Suprapubic skin (tissue), 4 donors: Measurements from ENCODE around the gene RBM19. TPM values are rescaled to one million over a fixed set of nuclear protein-coding genes. Genes with fewer than 3 reads are reported as not detected.

Experiments used
- DNase-seq, 2 donors: peaks; one replicate each; pipeline ENCODE4 v3.0.0-alpha.2; 2019; ENCODE audit warnings: low spot score in 2 of 2
- H3K27ac ChIP-seq: fragments of 200-600 bp; sonication (generic); one replicate; pipeline ENCODE4 v1.5.1; 2019
- H3K27me3 ChIP-seq: fragments of 200-600 bp; sonication (generic); one replicate; pipeline ENCODE4 v1.5.1; 2019
- H3K36me3 ChIP-seq: fragments of 200-600 bp; sonication (generic); one replicate; pipeline ENCODE4 v1.5.1; 2019
- H3K4me1 ChIP-seq: fragments of 200-600 bp; sonication (generic); one replicate; pipeline ENCODE4 v1.5.1; 2019
- H3K4me3 ChIP-seq: fragments of 200-600 bp; sonication (generic); one replicate; pipeline ENCODE4 v1.5.1; 2019; ENCODE audit warnings: mild to moderate bottlenecking
- H3K9me3 ChIP-seq: fragments of 200-600 bp; sonication (generic); one replicate; pipeline ENCODE4 v1.5.1; 2019
- EP300 ChIP-seq: sonication (generic); formaldehyde crosslinking; IDR thresholded peaks from one replicate; pipeline ENCODE4 v1.6.1; 2017; ENCODE audit warnings: antibody characterized with exemption
- POLR2A ChIP-seq, 2 donors: fragments of 450-650 bp; IDR thresholded peaks; one replicate each; pipeline ENCODE4 v1.6.1; 2017; ENCODE audit warnings: antibody characterized with exemption in 2 of 2, mild to moderate bottlenecking in 2 of 2, moderate library complexity in 2 of 2
- POLR2AphosphoS5 ChIP-seq, 3 donors: sonication (generic); formaldehyde crosslinking; IDR thresholded peaks; one replicate each; pipeline ENCODE4 v1.6.1; 2017; ENCODE audit warnings: antibody characterized with exemption in 3 of 3
- WGBS: methylation state at CpG from one replicate; pipeline ENCODE4 v1.1.5; 2018; 5-methylcytosine and 5-hydroxymethylcytosine counted together
- total RNA-seq, 4 donors: library from RNA; depleted of rRNA; stranded (reverse); fragments of >200 nt; gene quantifications; one replicate each; pipeline ENCODE4 v1.1.0, GENCODE V29; 2016
- TF ChIP-seq, protein P1 (sequence below), 2 donors: fragments of 200-600 bp in 1 of 2; fragments of 450-650 bp in 1 of 2; sonication (generic) in 1 of 2; IDR thresholded peaks; one replicate each; pipeline ENCODE4 v1.5.1; 2016 to 2019; ENCODE audit warnings: antibody characterized with exemption in 2 of 2, mild to moderate bottlenecking in 1 of 2, moderate library complexity in 1 of 2

The RBM19 gene
- total RNA-seq, 4 donors from 2014 or later = 26.8 to 51.4 (median 28.2) TPM

DNA sequence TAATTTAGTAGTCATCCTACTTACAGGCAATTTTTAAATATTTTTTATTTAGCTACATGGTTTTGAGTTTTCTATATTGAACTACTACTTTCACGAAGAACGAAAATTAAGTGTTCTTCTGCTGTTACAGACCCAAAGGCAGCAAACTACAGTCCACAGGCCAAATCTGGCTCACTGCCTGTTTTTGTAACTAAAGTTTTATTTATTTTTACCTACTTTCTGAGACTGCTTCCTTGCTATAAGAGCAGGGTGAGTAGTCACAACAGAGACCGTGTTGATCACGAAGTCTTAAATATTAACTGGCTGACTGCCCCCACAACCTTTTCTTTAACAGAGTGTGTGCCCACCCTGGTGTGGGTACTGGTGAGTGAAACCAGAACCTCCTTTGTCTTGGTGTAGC, 11.6 kb downstream of the RBM19 start:
- WGBS = over 99% methylated on average over 4 of the region's 4 CpGs
- DNase-seq = no peak
- Histone ChIP-seq H3K36me3 (peaks cover 100% of the 10 kb centered on the region), H3K9me3 (no peaks in the 10 kb centered on the region), H3K4me1 (no peaks in the 10 kb centered on the region), H3K27ac (no peak overlapping the region), H3K27me3 (no peaks in the 10 kb centered on the region), H3K4me3 (no peak overlapping the region)
- TF ChIP-seq POLR2AphosphoS5 (IDR thresholded peaks at IDR 0.05) (no peak), EP300 (no peak), POLR2A (IDR thresholded peaks at IDR 0.05) (no peak)
- TF ChIP-seq, protein P1, sequence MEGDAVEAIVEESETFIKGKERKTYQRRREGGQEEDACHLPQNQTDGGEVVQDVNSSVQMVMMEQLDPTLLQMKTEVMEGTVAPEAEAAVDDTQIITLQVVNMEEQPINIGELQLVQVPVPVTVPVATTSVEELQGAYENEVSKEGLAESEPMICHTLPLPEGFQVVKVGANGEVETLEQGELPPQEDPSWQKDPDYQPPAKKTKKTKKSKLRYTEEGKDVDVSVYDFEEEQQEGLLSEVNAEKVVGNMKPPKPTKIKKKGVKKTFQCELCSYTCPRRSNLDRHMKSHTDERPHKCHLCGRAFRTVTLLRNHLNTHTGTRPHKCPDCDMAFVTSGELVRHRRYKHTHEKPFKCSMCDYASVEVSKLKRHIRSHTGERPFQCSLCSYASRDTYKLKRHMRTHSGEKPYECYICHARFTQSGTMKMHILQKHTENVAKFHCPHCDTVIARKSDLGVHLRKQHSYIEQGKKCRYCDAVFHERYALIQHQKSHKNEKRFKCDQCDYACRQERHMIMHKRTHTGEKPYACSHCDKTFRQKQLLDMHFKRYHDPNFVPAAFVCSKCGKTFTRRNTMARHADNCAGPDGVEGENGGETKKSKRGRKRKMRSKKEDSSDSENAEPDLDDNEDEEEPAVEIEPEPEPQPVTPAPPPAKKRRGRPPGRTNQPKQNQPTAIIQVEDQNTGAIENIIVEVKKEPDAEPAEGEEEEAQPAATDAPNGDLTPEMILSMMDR (IDR thresholded peaks at IDR 0.05) = no peak

DNA sequence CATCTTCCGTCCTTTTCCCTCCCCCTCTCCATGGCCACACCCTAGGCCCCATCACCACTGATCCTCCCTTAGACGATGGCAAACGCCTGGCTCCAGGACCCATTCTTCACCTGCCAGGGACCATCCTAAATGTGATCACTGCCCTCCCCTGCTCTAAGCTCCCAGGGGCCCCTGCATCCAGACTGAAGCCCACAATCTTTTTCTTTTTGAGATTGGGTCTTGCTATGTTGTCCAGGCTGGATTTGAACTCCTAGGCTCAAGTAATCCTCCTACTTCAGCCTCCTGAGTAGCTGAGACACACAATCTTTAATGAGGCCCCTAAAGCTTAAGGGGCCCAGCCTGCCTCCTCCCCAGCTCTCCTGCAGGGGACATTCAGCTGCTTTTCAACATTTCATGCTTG, 15.3 kb downstream of the RBM19 start:
- H3K4me1 ChIP-seq = no peaks in the 10 kb centered on the region
- peaks cover 100% of the 10 kb centered on the region for H3K36me3 ChIP-seq
- no peak for DNase-seq
- WGBS = 80% methylated on average over 3 of the region's 3 CpGs
- no peak overlapping the region for H3K4me3 ChIP-seq
- H3K27ac ChIP-seq = no peak overlapping the region
- no peaks in the 10 kb centered on the region for H3K27me3 ChIP-seq
- TF ChIP-seq POLR2A (IDR thresholded peaks at IDR 0.05) = no peak
- TF ChIP-seq POLR2AphosphoS5 (IDR thresholded peaks at IDR 0.05) = no peak
- TF ChIP-seq, protein P1 (IDR thresholded peaks at IDR 0.05) = no peak
- no peak for TF ChIP-seq EP300
- H3K9me3 ChIP-seq = no peaks in the 10 kb centered on the region

DNA sequence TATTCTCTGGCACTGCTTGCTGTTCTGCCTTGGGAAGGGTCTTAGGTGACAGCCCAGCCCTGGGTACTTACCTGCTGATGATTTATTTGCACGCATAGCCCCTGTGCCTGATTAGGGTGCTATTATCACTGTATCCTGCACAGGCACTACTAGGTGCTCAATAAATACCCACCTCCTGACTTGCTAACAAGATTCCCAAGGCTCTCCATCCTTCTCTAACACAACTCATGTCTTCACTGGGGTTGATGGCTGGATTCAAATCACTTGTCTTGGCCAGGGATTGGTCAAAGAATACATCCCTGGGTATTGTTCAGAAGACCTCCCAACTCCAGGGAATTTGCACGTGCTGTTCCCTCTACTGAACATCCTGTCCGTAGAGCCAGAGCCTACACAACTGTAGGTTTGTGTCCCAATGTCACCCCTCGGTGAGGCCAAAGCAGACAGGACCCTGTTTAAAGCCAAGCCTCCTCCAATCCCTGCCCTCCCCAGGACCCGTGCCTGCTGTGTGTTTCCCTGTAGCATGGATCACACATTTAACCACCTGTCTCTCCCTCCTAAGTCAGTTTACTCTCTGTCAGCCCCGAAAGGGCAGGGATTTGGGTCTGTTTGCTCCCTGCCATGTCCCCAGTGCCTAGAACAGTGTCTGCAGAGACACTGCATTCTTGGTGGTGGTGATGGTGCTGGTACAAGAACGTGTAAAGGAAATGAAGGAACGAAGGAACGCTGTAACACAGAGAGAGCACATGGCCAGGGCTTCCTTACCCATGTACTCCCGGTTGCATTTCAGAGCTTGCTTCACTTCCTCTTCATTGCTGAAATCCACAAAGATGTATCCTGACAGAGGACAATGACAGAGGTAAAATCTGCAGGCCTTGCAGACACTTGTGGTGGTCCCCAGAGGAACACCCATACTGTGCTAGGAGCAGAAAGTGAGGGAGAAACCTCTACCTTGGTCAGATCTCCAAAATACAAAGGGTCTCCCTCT, 16.5 kb downstream of the RBM19 start:
- WGBS = 97% methylated on average over 10 of the region's 10 CpGs
- Histone ChIP-seq H3K9me3 (no peaks in the 10 kb centered on the region), H3K4me1 (no peaks in the 10 kb centered on the region), H3K36me3 (peaks cover 100% of the 10 kb centered on the region), H3K27me3 (no peaks in the 10 kb centered on the region), H3K27ac (no peak overlapping the region), H3K4me3 (no peak overlapping the region)
- TF ChIP-seq POLR2AphosphoS5 (IDR thresholded peaks at IDR 0.05) = no peak
- no peak for TF ChIP-seq EP300
- TF ChIP-seq, protein P1 (IDR thresholded peaks at IDR 0.05) = no peak
- TF ChIP-seq POLR2A (IDR thresholded peaks at IDR 0.05) = no peak
- no peak for DNase-seq

DNA sequence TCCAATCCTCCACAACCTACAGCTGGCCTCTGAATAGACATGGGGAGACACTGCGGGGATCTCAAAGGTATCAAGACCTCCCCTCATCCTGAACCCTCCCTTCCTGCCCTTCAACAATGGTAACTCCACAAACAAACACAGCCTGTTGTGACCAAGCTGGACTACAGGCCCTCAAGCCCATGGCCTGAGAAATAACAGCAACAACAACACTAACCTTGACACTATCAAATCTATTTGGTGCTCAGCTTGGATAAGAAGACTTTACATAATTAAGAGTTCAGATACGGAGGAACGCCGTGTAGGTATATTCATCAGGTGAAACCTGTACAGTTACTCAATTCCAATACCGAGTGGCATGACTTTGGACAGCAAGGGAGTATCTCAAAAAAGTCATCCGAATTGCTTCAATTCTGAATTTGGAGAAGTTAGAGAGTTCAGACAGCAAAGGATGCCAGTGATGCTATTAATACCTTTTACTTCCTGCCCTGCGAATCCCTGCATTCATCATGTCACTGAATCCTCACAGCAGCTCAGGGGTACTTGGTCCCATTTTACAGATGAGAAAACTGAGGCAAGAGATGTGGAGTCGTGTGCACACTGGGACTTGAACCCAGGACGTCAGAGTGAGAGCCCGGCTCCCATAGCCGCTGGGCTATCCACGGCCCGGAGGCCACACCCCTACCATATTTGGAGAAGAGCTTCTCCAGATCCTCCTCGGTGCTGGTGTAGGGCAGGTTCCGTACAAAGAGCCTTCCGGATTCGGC, 17.8 kb downstream of the RBM19 start:
- Histone ChIP-seq H3K36me3 (peaks cover 100% of the 10 kb centered on the region), H3K4me1 (no peaks in the 10 kb centered on the region), H3K9me3 (no peaks in the 10 kb centered on the region), H3K27ac (no peak overlapping the region), H3K4me3 (no peak overlapping the region), H3K27me3 (no peaks in the 10 kb centered on the region)
- DNase-seq = no peak
- no peak for TF ChIP-seq POLR2AphosphoS5 (IDR thresholded peaks at IDR 0.05)
- no peak for TF ChIP-seq EP300
- TF ChIP-seq POLR2A (IDR thresholded peaks at IDR 0.05) = no peak
- TF ChIP-seq, protein P1 (IDR thresholded peaks at IDR 0.05) = no peak
- WGBS = 92% methylated on average over 17 of the region's 17 CpGs

DNA sequence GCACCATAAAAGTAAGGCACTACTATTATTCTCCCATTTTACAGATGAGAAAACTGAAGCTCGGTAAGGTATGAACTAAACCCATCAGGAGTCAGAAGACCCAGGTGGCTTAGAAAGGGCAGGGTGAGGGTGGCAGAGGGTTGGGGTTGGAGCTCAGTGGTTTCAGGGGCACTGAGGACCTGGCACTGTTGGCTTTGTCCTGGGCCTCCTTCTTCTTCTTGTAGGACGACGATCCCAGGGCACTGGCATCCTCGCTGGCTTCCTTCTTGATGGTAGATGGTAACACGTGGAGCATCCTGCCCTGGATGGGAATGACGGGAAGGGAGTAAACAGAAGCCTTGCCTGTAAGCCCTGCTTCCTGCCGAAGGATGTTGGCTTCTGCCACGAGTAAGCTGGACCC, 19.9 kb downstream of the RBM19 start:
- DNase-seq = no peak
- no peak overlapping the region for H3K4me3 ChIP-seq
- peaks cover 100% of the 10 kb centered on the region for H3K36me3 ChIP-seq
- no peaks in the 10 kb centered on the region for H3K4me1 ChIP-seq
- TF ChIP-seq POLR2AphosphoS5 (IDR thresholded peaks at IDR 0.05) = no peak
- H3K9me3 ChIP-seq = no peaks in the 10 kb centered on the region
- 87% methylated on average over 8 of the region's 8 CpGs for WGBS
- no peaks in the 10 kb centered on the region for H3K27me3 ChIP-seq
- no peak overlapping the region for H3K27ac ChIP-seq
